Bronchial epithelial cell (primary cell): Measurements from ENCODE around the gene TRIAP1. TPM values are rescaled to one million over a fixed set of nuclear protein-coding genes. Genes with fewer than 3 reads are reported as not detected.

Source experiments
- DNase-seq: peaks from one replicate; pipeline ENCODE4 v3.0.0-alpha.2; 2010; ENCODE audit warnings: low read depth
- FAIRE-seq: peaks from 2 replicates; lab custom pipeline; 2011; peaks lifted over from hg19 to GRCh38; lab: Jason Lieb, UNC
- H3K27me3 ChIP-seq: 2 replicates; pipeline ENCODE4 v1.5.1; 2011; ENCODE audit warnings: low read length; ENCODE audit not compliant: control insufficient read depth, insufficient read depth
- H3K36me3 ChIP-seq: 2 replicates; pipeline ENCODE4 v1.5.1; 2011; ENCODE audit warnings: low read length; ENCODE audit not compliant: control insufficient read depth, insufficient read depth
- H3K4me3 ChIP-seq: 2 replicates; pipeline ENCODE4 v1.5.1; 2011; ENCODE audit warnings: mild to moderate bottlenecking, low read depth, low read length, control low read depth
- total RNA-seq: library from RNA; depleted of rRNA; stranded (reverse); fragments of >200 nt; gene quantifications from 2 replicates; pipeline ENCODE4 v1.2.1, GENCODE V29; 2014
- TF ChIP-seq, protein P1 (sequence below): IDR thresholded peaks from 2 replicates; pipeline ENCODE4 v1.5.1; 2011; ENCODE audit warnings: mild to moderate bottlenecking, moderate library complexity, low read length, control low read depth, inconsistent platforms; ENCODE audit not compliant: insufficient read depth, severe bottlenecking

The TRIAP1 gene
- total RNA-seq, 1 donor from 2014 or later, result 40.5 TPM

DNA sequence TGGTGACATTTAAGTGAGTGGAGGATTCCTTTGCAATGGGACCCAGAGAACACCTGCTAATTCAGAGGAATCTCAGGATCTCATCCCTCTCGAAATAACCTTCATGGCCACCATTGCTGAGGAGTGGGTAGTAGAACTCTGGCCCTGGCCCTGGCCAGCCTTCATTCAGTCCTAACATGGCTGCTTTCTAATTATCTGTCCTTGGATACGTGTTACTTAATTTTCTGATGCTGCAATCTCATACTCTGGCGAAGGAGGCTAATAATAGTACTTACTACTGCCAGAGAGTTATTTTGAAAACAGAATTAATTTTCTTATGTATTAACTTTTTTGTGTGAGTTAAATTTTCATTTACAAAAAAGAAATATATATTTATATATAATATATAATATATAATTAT, 20.4 kb downstream of the TRIAP1 start:
- TF ChIP-seq, protein P1, sequence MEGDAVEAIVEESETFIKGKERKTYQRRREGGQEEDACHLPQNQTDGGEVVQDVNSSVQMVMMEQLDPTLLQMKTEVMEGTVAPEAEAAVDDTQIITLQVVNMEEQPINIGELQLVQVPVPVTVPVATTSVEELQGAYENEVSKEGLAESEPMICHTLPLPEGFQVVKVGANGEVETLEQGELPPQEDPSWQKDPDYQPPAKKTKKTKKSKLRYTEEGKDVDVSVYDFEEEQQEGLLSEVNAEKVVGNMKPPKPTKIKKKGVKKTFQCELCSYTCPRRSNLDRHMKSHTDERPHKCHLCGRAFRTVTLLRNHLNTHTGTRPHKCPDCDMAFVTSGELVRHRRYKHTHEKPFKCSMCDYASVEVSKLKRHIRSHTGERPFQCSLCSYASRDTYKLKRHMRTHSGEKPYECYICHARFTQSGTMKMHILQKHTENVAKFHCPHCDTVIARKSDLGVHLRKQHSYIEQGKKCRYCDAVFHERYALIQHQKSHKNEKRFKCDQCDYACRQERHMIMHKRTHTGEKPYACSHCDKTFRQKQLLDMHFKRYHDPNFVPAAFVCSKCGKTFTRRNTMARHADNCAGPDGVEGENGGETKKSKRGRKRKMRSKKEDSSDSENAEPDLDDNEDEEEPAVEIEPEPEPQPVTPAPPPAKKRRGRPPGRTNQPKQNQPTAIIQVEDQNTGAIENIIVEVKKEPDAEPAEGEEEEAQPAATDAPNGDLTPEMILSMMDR, result no peak
- no peaks in the 10 kb centered on the region for H3K27me3 ChIP-seq
- FAIRE-seq, result no peak
- H3K4me3 ChIP-seq, result no peak overlapping the region
- H3K36me3 ChIP-seq, result no peaks in the 10 kb centered on the region
- DNase-seq, result no peak

DNA sequence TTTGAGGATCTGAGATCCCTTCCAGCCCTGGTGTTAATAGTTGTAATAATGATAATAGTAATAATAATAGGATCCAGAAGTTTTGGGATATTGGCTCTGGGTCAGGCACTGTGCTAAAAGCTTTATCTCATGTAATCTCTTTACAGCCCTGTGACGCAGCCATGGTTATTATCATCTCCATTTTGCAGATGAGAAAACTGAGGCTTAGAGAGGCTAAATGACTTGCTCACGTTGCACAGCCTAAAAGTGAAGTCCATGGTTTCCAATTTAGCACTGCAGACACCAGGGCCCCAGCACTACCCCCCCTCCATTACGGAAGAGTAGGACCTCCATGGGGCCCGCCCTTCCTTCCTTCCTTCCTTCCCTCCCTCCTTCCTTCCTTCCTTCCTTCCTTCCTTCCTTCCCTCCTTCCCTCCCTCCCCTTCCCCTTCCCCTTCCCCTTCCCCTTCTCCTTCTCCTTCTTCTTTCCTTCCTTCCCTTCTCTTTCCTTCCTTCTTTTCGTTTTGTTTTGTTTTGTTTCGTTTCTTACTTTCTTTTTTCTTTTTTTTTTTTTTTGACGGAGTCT, 23.2 kb downstream of the TRIAP1 start:
- TF ChIP-seq, protein P1, result no peak
- Histone ChIP-seq H3K27me3 (no peaks in the 10 kb centered on the region), H3K4me3 (no peak overlapping the region), H3K36me3 (no peaks in the 10 kb centered on the region)
- DNase-seq (no peak), FAIRE-seq (no peak)

DNA sequence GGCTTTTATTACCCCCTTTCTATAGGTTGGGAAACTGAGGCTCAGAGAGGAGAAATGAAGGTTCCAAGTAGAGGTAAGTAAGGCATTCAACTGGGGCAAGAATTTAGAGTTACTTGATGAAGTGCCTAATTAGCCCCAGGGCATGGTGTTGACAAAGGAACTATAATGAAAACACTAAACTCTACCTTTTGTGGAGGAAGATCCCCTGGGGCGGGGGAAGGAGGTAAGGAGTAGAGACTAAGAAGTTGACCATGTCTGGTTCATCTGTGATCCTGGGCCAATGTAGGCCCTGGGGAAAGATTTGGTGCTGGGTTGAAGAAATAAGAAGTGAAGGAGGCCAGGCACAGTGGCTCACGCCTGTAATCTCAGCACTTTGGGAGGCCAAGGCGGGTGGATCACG, 24.5 kb downstream of the TRIAP1 start:
- FAIRE-seq, result no peak
- Histone ChIP-seq H3K4me3 (no peak overlapping the region), H3K27me3 (no peaks in the 10 kb centered on the region), H3K36me3 (no peaks in the 10 kb centered on the region)
- TF ChIP-seq, protein P1, result no peak
- no peak for DNase-seq

DNA sequence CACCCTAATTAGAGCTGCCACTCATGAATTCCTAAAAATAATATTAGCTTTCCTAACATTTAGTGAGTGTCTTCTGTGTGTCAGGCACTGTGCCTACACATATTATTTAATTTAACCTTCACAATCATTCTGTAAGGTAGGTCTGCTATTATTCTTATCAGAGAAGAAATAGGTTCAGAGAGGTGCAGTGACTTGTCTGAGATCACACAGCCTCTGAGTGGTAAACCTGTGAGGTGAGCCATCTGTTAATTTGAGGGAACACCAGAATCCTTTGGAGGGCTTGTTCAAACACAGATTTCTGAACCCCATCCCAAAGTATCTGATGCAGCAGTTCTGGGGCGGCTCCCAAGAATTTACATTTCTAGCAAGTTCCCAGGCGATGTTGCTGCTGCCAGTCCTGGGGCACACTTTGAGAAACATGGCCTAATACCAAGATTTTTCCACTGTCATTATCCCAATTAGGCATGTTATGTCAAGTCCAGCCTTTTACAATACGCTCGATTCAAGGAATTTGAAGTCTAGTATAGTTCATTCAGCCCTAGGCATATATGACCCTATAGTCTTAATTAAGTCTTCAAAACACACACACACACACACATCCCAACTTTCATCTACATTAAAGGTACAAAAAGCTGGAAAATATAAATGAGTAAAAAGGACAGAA, 28.1 kb downstream of the TRIAP1 start:
- FAIRE-seq (no peak), DNase-seq (no peak)
- TF ChIP-seq, protein P1, result no peak
- no peak overlapping the region for H3K4me3 ChIP-seq
- no peaks in the 10 kb centered on the region for H3K27me3 ChIP-seq
- no peaks in the 10 kb centered on the region for H3K36me3 ChIP-seq

DNA sequence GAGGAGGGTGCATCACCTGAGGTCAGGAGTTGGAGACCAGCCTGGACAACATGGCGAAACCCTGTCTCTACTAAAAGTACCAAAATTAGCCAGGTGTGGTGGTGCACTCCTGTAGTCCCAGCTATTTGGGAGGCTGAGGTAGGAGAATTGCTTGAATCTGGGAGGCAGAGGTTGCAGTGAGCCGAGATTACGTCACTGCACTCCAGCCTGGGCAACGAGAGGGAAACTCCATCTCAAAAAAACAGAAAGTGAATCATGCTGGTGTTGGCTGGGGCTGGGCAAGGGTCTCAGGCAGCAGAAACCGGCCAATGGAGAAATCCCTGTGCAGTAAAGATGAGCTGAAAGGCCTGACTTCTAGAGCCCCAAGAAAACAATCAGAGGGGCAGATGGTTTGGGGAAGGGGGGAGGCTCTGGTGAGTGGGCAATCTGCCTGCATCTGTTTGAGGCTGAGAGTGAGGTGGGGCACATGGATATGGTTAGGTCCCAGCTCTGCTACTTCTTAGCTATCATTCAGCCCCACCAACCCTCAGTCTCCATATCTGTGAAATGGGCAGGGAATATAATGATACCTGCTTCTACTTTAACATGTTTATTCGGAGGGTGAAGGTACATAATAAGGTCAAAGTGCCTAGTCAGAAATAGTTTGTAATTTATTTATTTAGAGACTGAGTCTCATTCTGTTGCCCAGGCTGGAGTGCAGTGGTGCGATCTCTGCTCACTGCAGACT, 29.5 kb downstream of the TRIAP1 start:
- no peak for FAIRE-seq

More for the DNA sequence above, 29.5 kb downstream of the TRIAP1 start:
- Histone ChIP-seq H3K27me3 (no peaks in the 10 kb centered on the region), H3K4me3 (no peak overlapping the region), H3K36me3 (no peaks in the 10 kb centered on the region)
- TF ChIP-seq, protein P1, result no peak
- DNase-seq, result no peak
